Liver (tissue), 9 donors: Measurements from ENCODE around the gene SSC4D. TPM values are rescaled to one million over a fixed set of nuclear protein-coding genes. Genes with fewer than 3 reads are reported as not detected.
A peak's percentile ranks its signal among the peaks of the same experiment; 100 is the strongest.

Source experiments
- DNase-seq: peaks from one replicate; pipeline ENCODE4 v3.0.0-alpha.2; 2017; ENCODE audit warnings: low spot score
- H3K27ac ChIP-seq, 2 donors: one replicate each; pipeline ENCODE4 v1.7.0; 2013; ENCODE audit warnings: inconsistent platforms in 2 of 2, low read length in 2 of 2, control low read depth in 1 of 2, low read depth in 1 of 2, mild to moderate bottlenecking in 1 of 2
- H3K27me3 ChIP-seq, 4 donors: one replicate each; pipeline versions ENCODE4 v1.6.1 to v1.7.0; 2013; ENCODE audit warnings: low read length in 3 of 4, inconsistent platforms in 1 of 4, mild to moderate bottlenecking in 1 of 4, moderate library complexity in 1 of 4; ENCODE audit not compliant: control insufficient read depth in 4 of 4, insufficient read depth in 4 of 4
- H3K36me3 ChIP-seq, 4 donors: one replicate each; pipeline versions ENCODE4 v1.6.1 to v1.7.0; 2013; ENCODE audit warnings: low read length in 3 of 4, mild to moderate bottlenecking in 3 of 4, low read depth in 1 of 4, moderate library complexity in 1 of 4; ENCODE audit not compliant: control insufficient read depth in 4 of 4, insufficient read depth in 3 of 4
- H3K4me1 ChIP-seq, 4 donors: one replicate each; pipeline versions ENCODE4 v1.6.1 to v1.7.0; 2013; ENCODE audit warnings: low read length in 3 of 4, mild to moderate bottlenecking in 3 of 4, moderate library complexity in 1 of 4; ENCODE audit not compliant: control insufficient read depth in 4 of 4, insufficient read depth in 4 of 4
- H3K4me3 ChIP-seq, 3 donors: one replicate each; pipeline versions ENCODE4 v1.6.1 to v1.7.0; 2013; ENCODE audit warnings: low read length in 3 of 3, control low read depth in 1 of 3, low read depth in 1 of 3, mild to moderate bottlenecking in 1 of 3
- H3K9ac ChIP-seq, 2 donors: one replicate each; pipeline ENCODE4 v1.7.0; 2013; ENCODE audit warnings: low read length in 2 of 2, mild to moderate bottlenecking in 2 of 2, moderate library complexity in 2 of 2, control low read depth in 1 of 2, low read depth in 1 of 2
- H3K9me3 ChIP-seq, 4 donors: one replicate each; pipeline versions ENCODE4 v1.6.1 to v1.7.0; 2013; ENCODE audit warnings: low read length in 3 of 4; ENCODE audit not compliant: control insufficient read depth in 4 of 4
- ATF3 ChIP-seq: IDR thresholded peaks from 2 replicates; pipeline ENCODE4 v1.6.1; 2016; ENCODE audit warnings: antibody characterized with exemption
- CTCF ChIP-seq: fragments of 150-350 bp; IDR thresholded peaks from 2 replicates; pipeline ENCODE4 v1.5.1; 2017; ENCODE audit warnings: improper control_type of control experiment, low read depth, low read length; ENCODE audit not compliant: missing input control
- EGR1 ChIP-seq, 2 donors: IDR thresholded peaks; 2 replicates each; pipeline ENCODE4 v1.6.1; 2016 to 2018; ENCODE audit warnings: antibody characterized with exemption in 2 of 2, low read depth in 2 of 2
- FOXA1 ChIP-seq: IDR thresholded peaks from 2 replicates; pipeline ENCODE4 v1.6.1; 2016; ENCODE audit warnings: antibody characterized with exemption
- FOXA2 ChIP-seq: IDR thresholded peaks from 2 replicates; pipeline ENCODE4 v1.6.1; 2016; ENCODE audit warnings: antibody characterized with exemption
- GABPA ChIP-seq, 2 donors: IDR thresholded peaks in 1 of 2; conservative IDR thresholded peaks in 1 of 2; 2 replicates each; pipeline ENCODE4 v1.6.1; 2016; ENCODE audit warnings: antibody characterized with exemption in 2 of 2, mild to moderate bottlenecking in 1 of 2, moderate library complexity in 1 of 2
- HNF4A ChIP-seq, 2 donors: conservative IDR thresholded peaks; 2 replicates each; pipeline ENCODE4 v1.6.1; 2016; ENCODE audit warnings: antibody characterized with exemption in 2 of 2, mild to moderate bottlenecking in 2 of 2
- HNF4G ChIP-seq: IDR thresholded peaks from 2 replicates; pipeline ENCODE4 v1.6.1; 2016; ENCODE audit warnings: antibody characterized with exemption
- JUND ChIP-seq, 2 donors: IDR thresholded peaks; 2 replicates each; pipeline ENCODE4 v1.6.1; 2016; ENCODE audit warnings: antibody characterized with exemption in 2 of 2
- MAX ChIP-seq: IDR thresholded peaks from 2 replicates; pipeline ENCODE4 v1.6.1; 2016; ENCODE audit warnings: antibody characterized with exemption
- NR2F2 ChIP-seq: IDR thresholded peaks from 2 replicates; pipeline ENCODE4 v1.6.1; 2016; ENCODE audit warnings: antibody characterized with exemption
- RAD21 ChIP-seq, 2 donors: IDR thresholded peaks; 2 replicates each; pipeline ENCODE4 v1.6.1; 2016; ENCODE audit warnings: antibody characterized with exemption in 2 of 2, mild to moderate bottlenecking in 2 of 2
- REST ChIP-seq: IDR thresholded peaks from 2 replicates; pipeline ENCODE4 v1.6.1; 2016; ENCODE audit warnings: antibody characterized with exemption, mild to moderate bottlenecking
- RXRA ChIP-seq, 2 donors: IDR thresholded peaks; 2 replicates each; pipeline ENCODE4 v1.6.1; 2017 to 2018; ENCODE audit warnings: antibody characterized with exemption in 2 of 2, mild to moderate bottlenecking in 1 of 2
- SP1 ChIP-seq: IDR thresholded peaks from 2 replicates; pipeline ENCODE4 v1.6.1; 2018; ENCODE audit warnings: antibody characterized with exemption, mild to moderate bottlenecking
- TAF1 ChIP-seq: conservative IDR thresholded peaks from 2 replicates; pipeline ENCODE4 v1.6.1; 2016; ENCODE audit warnings: antibody characterized with exemption, mild to moderate bottlenecking
- YY1 ChIP-seq: IDR thresholded peaks from 2 replicates; pipeline ENCODE4 v1.6.1; 2016; ENCODE audit warnings: antibody characterized with exemption, mild to moderate bottlenecking
- ZBTB33 ChIP-seq: IDR thresholded peaks from 2 replicates; pipeline ENCODE4 v1.6.1; 2016; ENCODE audit warnings: antibody characterized with exemption
- WGBS: extraction: QIAGEN DNeasy Blood & Tissue Kit; methylation state at CpG from one replicate; pipeline ENCODE4 v1.1.7; 2013; 5-methylcytosine and 5-hydroxymethylcytosine counted together
- polyA plus RNA-seq, 2 donors: library from polyadenylated mRNA; stranded (reverse) in 1 of 2; unstranded in 1 of 2; fragments of 200-250 nt in 1 of 2; fragments of >200 nt in 1 of 2; fragmentation: Nextera tagmentation in 1 of 2; extraction: Ambion mirVana in 1 of 2; gene quantifications; one replicate each; pipeline versions ENCODE4 v1.2.1 to v1.2.3, GENCODE V29; 2013 to 2015
- total RNA-seq, 2 donors: library from RNA; depleted of rRNA; stranded (reverse); fragments of >200 nt; gene quantifications; one replicate each; pipeline ENCODE4 v1.2.3, GENCODE V29; 2014
- donor health status: healthy.
- donor health status: healthy.
- donor health status: healthy.
- donor health status: healthy.
- donor health status: healthy.

The SSC4D gene
- total and polyA plus RNA-seq, 4 donors: 1.2 to 2.3 (median 1.5) TPM

GRCh38 chr7:76381814-76382213 is 27.7 kb downstream of the SSC4D start:
- TF ChIP-seq NR2F2 (no peak), RXRA (IDR thresholded peaks at IDR 0.05) (no peak), TAF1 (no peak), MAX (no peak), CTCF (no peak), EGR1 (IDR thresholded peaks at IDR 0.05; ENCODE audit: low read depth in 2 of 2) (no peak), JUND (IDR thresholded peaks at IDR 0.05) (no peak), FOXA1 (no peak), REST (no peak), YY1 (no peak), GABPA (IDR thresholded peaks at IDR 0.05 in 1 of 2, conservative IDR thresholded peaks at IDR 0.05 in 1 of 2) (no peak), HNF4A (conservative IDR thresholded peaks at IDR 0.05) (no peak), ZBTB33 (no peak), ATF3 (no peak), SP1 (no peak), RAD21 (IDR thresholded peaks at IDR 0.05) (no peak), FOXA2 (no peak), HNF4G (no peak)
- Histone ChIP-seq H3K4me1 (peaks cover 0 to 6% (median 3%) of the 10 kb centered on the region in 4 donors), H3K4me3 (no peak overlapping the region), H3K27me3 (no peaks in the 10 kb centered on the region), H3K9ac (no peak overlapping the region), H3K27ac (peak overlapping the region in 1 of 2 donors; percentile 11), H3K9me3 (no peaks in the 10 kb centered on the region), H3K36me3 (no peaks in the 10 kb centered on the region)
- 95% methylated on average over 7 of the region's 7 CpGs for WGBS
- no peak for DNase-seq
